SK-N-SH (cell line): ENCODE results near the gene NUMA1. TPM values are rescaled to one million over a fixed set of nuclear protein-coding genes. Genes with fewer than 3 reads are reported as not detected.
A peak's percentile ranks its signal among the peaks of the same experiment; 100 is the strongest.

Experiments used
- CTCF ChIA-PET: fragments of 300-600, 350-600 bp; formaldehyde crosslinking; extraction: SDS; loops from one replicate; lab custom pipeline; 2021; lab: Yijun Ruan, JAX
- POLR2A ChIA-PET: fragments of 350-600 bp; sonication (Branson Sonifier 250); formaldehyde crosslinking; extraction: SDS; loops from one replicate; lab custom pipeline; 2020; ENCODE audit warnings: antibody characterized with exemption, inconsistent platforms; lab: Yijun Ruan, JAX
- DNase-seq: peaks from one replicate; pipeline ENCODE4 v3.0.0; 2012
- H2AFZ ChIP-seq: fragments of 200-600 bp; sonication (generic); 2 replicates; pipeline ENCODE4 v1.8.1; 2016; ENCODE audit warnings: antibody characterized with exemption, mild to moderate bottlenecking, low read depth
- H3F3A ChIP-seq: fragments of 200-600 bp; sonication (generic); replicated peaks from 2 replicates; pipeline ENCODE3; 2016; ENCODE audit warnings: antibody characterized with exemption, mild to moderate bottlenecking; ENCODE audit not compliant: insufficient read depth
- H3K27ac ChIP-seq, 2 experiments: fragments of 200-500 bp in 1 of 2; fragments of 200-600 bp in 1 of 2; sonication (Bioruptor generic) in 1 of 2; sonication (generic), shearing (Covaris generic) in 1 of 2; 2 replicates each; pipeline versions ENCODE4 v1.5.1 to v1.6.1; 2014 to 2016; ENCODE audit warnings: low read depth in 2 of 2, inconsistent platforms in 1 of 2, low read length in 1 of 2, mild to moderate bottlenecking in 1 of 2, mixed read lengths in 1 of 2
- H3K27me3 ChIP-seq: fragments of 200-600 bp; sonication (generic), shearing (Covaris generic); 2 replicates; pipeline ENCODE4 v1.6.1; 2016; ENCODE audit warnings: mixed run types; ENCODE audit not compliant: insufficient read depth
- H3K36me3 ChIP-seq, 2 experiments: fragments of 200-500 bp in 1 of 2; fragments of 200-600 bp in 1 of 2; sonication (Bioruptor generic) in 1 of 2; sonication (generic) in 1 of 2; replicated peaks in 1 of 2; 2 replicates each; pipeline versions ENCODE3 to v1.5.1; 2014 to 2016; ENCODE audit warnings: low read length in 1 of 2, mild to moderate bottlenecking in 1 of 2; ENCODE audit not compliant: insufficient read depth in 2 of 2, control insufficient read depth in 1 of 2
- H3K4me1 ChIP-seq, 2 experiments: fragments of 200-500 bp in 1 of 2; fragments of 200-600 bp in 1 of 2; sonication (Bioruptor generic) in 1 of 2; sonication (generic), shearing (Covaris generic) in 1 of 2; 2 replicates each; pipeline versions ENCODE4 v1.5.1 to v1.6.1; 2014 to 2016; ENCODE audit warnings: low read depth in 1 of 2, low read length in 1 of 2, mixed run types in 1 of 2; ENCODE audit not compliant: insufficient read depth in 2 of 2, control insufficient read depth in 1 of 2
- H3K4me2 ChIP-seq: fragments of 200-600 bp; sonication (generic), shearing (Covaris generic); 2 replicates; pipeline ENCODE4 v1.6.1; 2017; ENCODE audit warnings: mixed run types
- H3K4me3 ChIP-seq, 2 experiments: fragments of 200-500 bp in 1 of 2; fragments of 200-600 bp in 1 of 2; sonication (Bioruptor generic) in 1 of 2; sonication (generic), shearing (Covaris generic) in 1 of 2; 2 replicates each; pipeline versions ENCODE4 v1.5.1 to v1.8.1; 2014 to 2016; ENCODE audit warnings: low read depth in 2 of 2, inconsistent platforms in 1 of 2, low read length in 1 of 2, mild to moderate bottlenecking in 1 of 2, mixed read lengths in 1 of 2, moderate library complexity in 1 of 2
- H3K79me2 ChIP-seq: fragments of 200-600 bp; sonication (generic); 2 replicates; pipeline ENCODE4 v1.8.1; 2017; ENCODE audit warnings: mild to moderate bottlenecking; ENCODE audit not compliant: insufficient read depth
- H3K9ac ChIP-seq: fragments of 200-600 bp; sonication (generic); 2 replicates; pipeline ENCODE4 v1.6.1; 2017; ENCODE audit warnings: mixed run types
- H3K9me2 ChIP-seq: fragments of 200-600 bp; sonication (generic); 2 replicates; pipeline ENCODE4 v1.6.1; 2017; ENCODE audit warnings: mixed run types
- H3K9me3 ChIP-seq: fragments of 200-600 bp; sonication (generic); 2 replicates; pipeline ENCODE4 v1.6.1; 2017; ENCODE audit warnings: mixed run types, mild to moderate bottlenecking, moderate library complexity
- H4K20me1 ChIP-seq: fragments of 200-600 bp; sonication (generic); 2 replicates; pipeline ENCODE4 v1.6.1; 2017; ENCODE audit warnings: mild to moderate bottlenecking, mixed run types; ENCODE audit not compliant: insufficient read depth
- CHD2 ChIP-seq: fragments of 150-350 bp; IDR thresholded peaks from 2 replicates; pipeline ENCODE4 v1.6.1; 2018; ENCODE audit warnings: low read length; ENCODE audit not compliant: partially characterized antibody
- ELF1 ChIP-seq: IDR thresholded peaks from 2 replicates; pipeline ENCODE4 v1.4.0; 2012
- EP300 ChIP-seq, 2 experiments: IDR thresholded peaks; 2 replicates each; pipeline versions ENCODE4 v1.4.0 to v1.6.1; 2012; ENCODE audit warnings: borderline replicate concordance in 1 of 2, low read depth in 1 of 2, low read length in 1 of 2
- EZH2phosphoT487 ChIP-seq: fragments of 200-600 bp; sonication (generic); IDR thresholded peaks from 2 replicates; pipeline ENCODE4 v1.6.1; 2017; ENCODE audit warnings: low read depth, mixed run types, mild to moderate bottlenecking, antibody characterized with exemption, moderate library complexity, borderline replicate concordance
- FOXJ3 ChIP-seq: sonication (generic); formaldehyde crosslinking; IDR thresholded peaks from 2 replicates; pipeline ENCODE4 v1.5.1; 2020; ENCODE audit warnings: mild to moderate bottlenecking, missing genetic modification reagents
- FOXM1 ChIP-seq: IDR thresholded peaks from 2 replicates; pipeline ENCODE4 v1.4.0; 2012; ENCODE audit warnings: low read depth, mild to moderate bottlenecking
- IRF3 ChIP-seq: fragments of 150-350 bp; IDR thresholded peaks from 2 replicates; pipeline ENCODE4 v1.6.1; 2016; ENCODE audit warnings: mild to moderate bottlenecking, low read depth, low read length
- JUND ChIP-seq: IDR thresholded peaks from 2 replicates; pipeline ENCODE4 v1.4.0; 2012
- MXI1 ChIP-seq: IDR thresholded peaks from 2 replicates; pipeline ENCODE4 v1.6.1; 2012; ENCODE audit warnings: mild to moderate bottlenecking, low read depth, low read length, improper control_type of control experiment
- NRF1 ChIP-seq: IDR thresholded peaks from 2 replicates; pipeline ENCODE4 v1.6.1; 2012; ENCODE audit warnings: low read depth, mild to moderate bottlenecking, low read length
- POLR2AphosphoS5 ChIP-seq: IDR thresholded peaks from 2 replicates; pipeline ENCODE4 v1.6.1; 2012; ENCODE audit warnings: low read depth, low read length
- RCOR1 ChIP-seq: fragments of 150-350 bp; IDR thresholded peaks from 2 replicates; pipeline ENCODE4 v1.6.1; 2017; ENCODE audit warnings: antibody characterized with exemption, low read length
- RFX5 ChIP-seq: IDR thresholded peaks from 2 replicates; pipeline ENCODE4 v1.6.1; 2012; ENCODE audit warnings: mild to moderate bottlenecking, improper control_type of control experiment, low read length
- SIN3A ChIP-seq: IDR thresholded peaks from 2 replicates; pipeline ENCODE4 v1.6.1; 2012; ENCODE audit warnings: low read depth, mild to moderate bottlenecking, low read length, moderate library complexity, borderline replicate concordance
- SMC3 ChIP-seq: IDR thresholded peaks from 2 replicates; pipeline ENCODE4 v1.6.1; 2012; ENCODE audit warnings: low read depth, low read length, improper control_type of control experiment
- TCF12 ChIP-seq: IDR thresholded peaks from 2 replicates; pipeline ENCODE4 v1.4.0; 2012
- TEAD4 ChIP-seq: IDR thresholded peaks from 2 replicates; pipeline ENCODE4 v1.4.0; 2012; ENCODE audit warnings: mild to moderate bottlenecking, borderline replicate concordance; ENCODE audit not compliant: insufficient read depth
- ZBTB33 ChIP-seq: IDR thresholded peaks from 2 replicates; pipeline ENCODE4 v1.4.0; 2012; ENCODE audit warnings: low read depth, borderline replicate concordance
- WGBS: methylation state at CpG from one replicate; pipeline ENCODE4 v1.1.6; 2017; ENCODE audit warnings: low lambda C conversion rate; 5-methylcytosine and 5-hydroxymethylcytosine counted together
- polyA plus RNA-seq, 3 experiments: library from polyadenylated mRNA; depleted of rRNA; stranded (reverse); fragments of >200 nt; gene quantifications; 2 replicates each; pipeline ENCODE4 v1.2.3, GENCODE V29; 2012

The NUMA1 gene
- polyA plus RNA-seq, 1 of the 3 experiments (the other 2 are of a cell fraction): 111 TPM

- H3K9ac ChIP-seq: no peak overlapping the region
Measured at GRCh38 chr11:72058416-72059034, 21.8 kb downstream of the NUMA1 start.

DNA sequence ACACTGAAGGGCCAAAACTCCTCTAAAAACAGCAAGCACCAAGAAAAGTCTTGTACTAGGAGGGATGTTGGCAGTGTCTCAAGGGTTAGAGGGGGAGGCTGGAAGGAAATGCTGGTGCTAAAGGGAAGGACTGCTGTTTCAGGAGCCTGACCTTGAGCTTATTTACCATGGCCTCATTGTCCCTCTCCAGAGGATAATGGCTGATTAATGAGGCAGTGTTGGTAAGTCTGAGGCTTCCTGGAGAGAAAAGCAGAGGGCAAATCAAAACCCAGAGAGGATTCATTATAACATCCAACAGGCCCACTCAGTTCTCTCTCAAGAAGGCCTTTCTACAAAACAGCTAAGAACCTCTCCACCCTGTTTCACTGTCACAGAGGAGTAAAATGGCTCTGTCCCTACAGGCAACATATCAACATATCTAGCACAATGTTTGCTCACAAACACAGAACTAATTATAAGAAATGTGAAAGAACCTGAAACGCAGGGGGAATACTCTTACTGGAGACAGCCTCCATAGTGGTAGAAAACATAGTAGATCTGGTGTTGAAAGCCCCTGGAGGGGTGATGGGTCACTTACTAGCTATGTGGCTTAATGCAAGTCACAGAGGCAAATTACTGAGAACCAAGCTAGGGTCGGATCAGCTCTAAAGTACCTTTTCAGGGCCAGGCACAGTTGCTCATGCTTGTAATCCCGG, 31.4 kb downstream of the NUMA1 start:
- Histone ChIP-seq H3K79me2 (peaks cover 97% of the 10 kb centered on the region), H4K20me1 (no peaks in the 10 kb centered on the region), H3K9ac (no peak overlapping the region), H3K4me3 (no peak overlapping the region), H3K9me2 (no peaks in the 10 kb centered on the region), H3K27me3 (no peaks in the 10 kb centered on the region), H3K4me1 (peaks cover 0 to 4% of the 10 kb centered on the region in 2 experiments; a peak in 1 of 4 replicates), H3K27ac (no peak overlapping the region; a peak in 1 of 4 replicates), H3K9me3 (no peaks in the 10 kb centered on the region), H3F3A (no peaks in the 10 kb centered on the region), H3K36me3 (peaks cover 6 to 14% of the 10 kb centered on the region in 2 experiments), H2AFZ (no peak overlapping the region), H3K4me2 (no peak overlapping the region)
- 91% methylated on average over 3 of the region's 3 CpGs for WGBS
- TF ChIP-seq FOXM1 (no peak), SIN3A (no peak), FOXJ3 (CRISPR knock-in tag) (no peak), RCOR1 (no peak), SMC3 (no peak), NRF1 (no peak), MXI1 (no peak), ZBTB33 (no peak), EP300 (IDR thresholded peaks at IDR 0.05; ENCODE audit: borderline replicate concordance in 1 of 2, low read depth in 1 of 2, low read length in 1 of 2) (no peak), ELF1 (no peak), TEAD4 (no peak), POLR2AphosphoS5 (no peak), CHD2 (no peak), EZH2phosphoT487 (no peak), TCF12 (no peak)
- POLR2A ChIA-PET: interaction anchor here (0.6 to 1.1 kb wide), 2 partner anchors 23 to 35 kb away, joined by 3 to 4 read pairs; no protein-coding TSS in a partner anchor
- CTCF ChIA-PET: interaction anchor here (0.8 to 1.9 kb wide), 4 partner anchors 10 to 42 kb away, joined by 3 to 7 read pairs (median 5); no protein-coding TSS in a partner anchor
- no peak for DNase-seq

More at GRCh38 chr11:72058416-72059034, 21.8 kb downstream of the NUMA1 start:
- no peak for DNase-seq
- Histone ChIP-seq H3K36me3 (peaks cover under 1 to 14% of the 10 kb centered on the region in 2 experiments), H3K27me3 (no peaks in the 10 kb centered on the region), H2AFZ (no peak overlapping the region), H3K4me3 (no peak overlapping the region), H3F3A (peaks cover 5% of the 10 kb centered on the region), H3K4me2 (no peak overlapping the region), H3K9me3 (no peaks in the 10 kb centered on the region), H3K79me2 (peaks cover 89% of the 10 kb centered on the region), H4K20me1 (no peaks in the 10 kb centered on the region), H3K9me2 (no peaks in the 10 kb centered on the region), H3K27ac (0 out of 4 replicates have a peak overlapping the region, but pooled peaks of 1 of the 2 experiments have one; percentile 2), H3K4me1 (no peaks in the 10 kb centered on the region; a peak in 1 of 4 replicates)
- 94% methylated on average over 3 of the region's 3 CpGs for WGBS
- no peak for TF ChIP-seq TCF12
- no peak for TF ChIP-seq MXI1
- TF ChIP-seq JUND: no peak
- TF ChIP-seq EZH2phosphoT487: no peak
- TF ChIP-seq IRF3: no peak
- TF ChIP-seq RFX5: no peak
- ChIA-PET CTCF (interaction anchor here (0.7 to 2.5 kb wide), 4 partner anchors 14 to 34 kb away, joined by 3 to 14 read pairs (median 4); no protein-coding TSS in a partner anchor), POLR2A (no interaction called here)
